MM.1S (cell line): ENCODE data around the gene NFAM1.

ENCODE experiments used
- DNase-seq: peaks from one replicate; pipeline ENCODE4 v3.0.0-alpha.2; 2015
- H2AFZ ChIP-seq: fragments of 300-600 bp; sonication (generic); 2 replicates; pipeline ENCODE4 v1.6.0; 2016; ENCODE audit warnings: antibody characterized with exemption, low read length
- H3F3A ChIP-seq: fragments of 300-600 bp; sonication (generic); 2 replicates; pipeline ENCODE4 v1.6.1; 2016; ENCODE audit warnings: mild to moderate bottlenecking, antibody characterized with exemption, low read length, moderate library complexity, mixed read lengths; ENCODE audit not compliant: insufficient read depth
- H3K27ac ChIP-seq: fragments of 300-600 bp; sonication (generic); 2 replicates; pipeline ENCODE4 v1.5.1; 2016; ENCODE audit warnings: mild to moderate bottlenecking, low read length
- H3K27me3 ChIP-seq: fragments of 300-600 bp; sonication (generic); replicated peaks from 2 replicates; pipeline ENCODE4 v1.6.0; 2016; ENCODE audit warnings: low read length; ENCODE audit not compliant: insufficient read depth
- H3K36me3 ChIP-seq: fragments of 300-600 bp; sonication (generic); replicated peaks from 2 replicates; pipeline ENCODE4 v1.6.1; 2016; ENCODE audit warnings: mild to moderate bottlenecking, low read length, mixed read lengths; ENCODE audit not compliant: insufficient read depth
- H3K4me1 ChIP-seq: fragments of 300-600 bp; sonication (generic); 2 replicates; pipeline ENCODE4 v1.6.1; 2016; ENCODE audit warnings: low read length, mixed read lengths
- H3K4me2 ChIP-seq: fragments of 300-600 bp; sonication (generic); 2 replicates; pipeline ENCODE4 v1.6.0; 2016; ENCODE audit warnings: low read depth, low read length
- H3K4me3 ChIP-seq: fragments of 300-600 bp; sonication (generic); 2 replicates; pipeline ENCODE4 v1.5.1; 2016; ENCODE audit warnings: low read length, mixed read lengths
- H3K79me2 ChIP-seq: fragments of 300-600 bp; sonication (generic); 2 replicates; pipeline ENCODE4 v1.6.1; 2016; ENCODE audit warnings: mixed run types, low read length, mixed read lengths
- H3K9ac ChIP-seq: fragments of 300-600 bp; sonication (generic); 2 replicates; pipeline ENCODE4 v1.6.1; 2016; ENCODE audit warnings: low read length, mixed read lengths
- H3K9me2 ChIP-seq: fragments of 300-600 bp; sonication (generic); replicated peaks from 2 replicates; pipeline ENCODE4 v1.6.1; 2016; ENCODE audit warnings: mild to moderate bottlenecking, low read length, mixed read lengths; ENCODE audit not compliant: insufficient read depth
- H3K9me3 ChIP-seq: fragments of 300-600 bp; sonication (generic); replicated peaks from 2 replicates; pipeline ENCODE4 v1.6.1; 2016; ENCODE audit warnings: mild to moderate bottlenecking, low read length, mixed read lengths; ENCODE audit not compliant: insufficient read depth
- H4K20me1 ChIP-seq: fragments of 300-600 bp; sonication (generic); 2 replicates; pipeline ENCODE4 v1.6.1; 2016; ENCODE audit warnings: mild to moderate bottlenecking, low read length, moderate library complexity, mixed read lengths; ENCODE audit not compliant: insufficient read depth
- EZH2 ChIP-seq: fragments of 300-600 bp; sonication (generic); optimal IDR thresholded peaks from 2 replicates; pipeline ENCODE3; 2017; ENCODE audit warnings: low read depth, mild to moderate bottlenecking, antibody characterized with exemption, low read length, mixed read lengths
- EZH2phosphoT487 ChIP-seq: fragments of 300-600 bp; sonication (generic); IDR thresholded peaks from 2 replicates; pipeline ENCODE4 v1.6.1; 2018; ENCODE audit warnings: antibody characterized with exemption, low read length
- TF ChIP-seq, protein P1 (sequence below): fragments of 300-600 bp; sonication (generic); IDR thresholded peaks from 2 replicates; pipeline ENCODE4 v1.5.1; 2016; ENCODE audit warnings: antibody characterized with exemption, low read length, mixed read lengths

The NFAM1 gene

DNA sequence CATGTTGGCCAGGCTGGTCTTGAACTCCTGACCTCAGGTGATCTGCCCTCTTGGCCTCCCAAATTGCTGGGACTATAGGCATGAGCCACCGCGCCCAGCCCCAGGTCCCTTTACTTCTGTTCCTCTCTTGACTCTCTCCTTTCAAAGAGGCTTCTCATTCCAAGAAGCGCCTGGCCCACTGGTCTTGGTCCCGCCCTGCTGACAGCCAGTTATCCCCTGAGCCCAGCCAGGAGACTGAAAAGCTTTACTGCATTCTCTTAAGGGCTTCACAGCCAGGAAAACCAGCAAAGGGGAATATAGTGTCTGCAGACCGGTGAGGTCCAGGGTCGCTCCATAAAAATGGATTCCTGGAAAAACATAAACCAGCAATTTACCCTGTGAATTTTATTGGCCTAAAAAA lies 68.3 kb downstream of the NFAM1 start:
- H3K4me2 ChIP-seq: no peak overlapping the region

DNA sequence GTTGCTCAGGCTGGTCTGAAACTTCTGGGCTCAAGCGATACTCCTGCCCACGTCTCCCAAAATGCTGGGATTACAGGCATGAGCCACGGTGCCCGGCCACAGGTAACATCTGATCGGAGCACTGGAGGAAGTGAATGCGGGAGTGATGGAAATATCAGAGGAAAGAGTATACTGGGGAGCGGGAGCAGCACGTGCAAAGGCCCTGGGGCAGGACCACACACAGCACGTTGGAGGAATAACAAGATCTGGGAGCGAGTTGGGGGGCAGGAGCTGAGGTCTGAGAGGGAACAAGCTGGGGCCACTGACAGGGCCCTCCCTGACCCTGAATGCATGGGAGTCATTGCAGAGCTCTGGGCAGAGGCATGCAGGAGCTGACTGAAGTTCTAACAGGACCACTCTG lies 70.7 kb downstream of the NFAM1 start:
- H2AFZ ChIP-seq: no peak overlapping the region
- no peaks in the 10 kb centered on the region for H3K4me1 ChIP-seq
- no peak for DNase-seq

More for the DNA sequence above, 68.3 kb downstream of the NFAM1 start:
- Histone ChIP-seq H4K20me1 (no peaks in the 10 kb centered on the region), H3K9ac (no peak overlapping the region), H3K36me3 (no peaks in the 10 kb centered on the region), H3K4me3 (no peak overlapping the region), H3K27me3 (peaks cover 97% of the 10 kb centered on the region), H3K79me2 (no peaks in the 10 kb centered on the region), H3K9me2 (no peaks in the 10 kb centered on the region), H2AFZ (no peak overlapping the region), H3F3A (no peaks in the 10 kb centered on the region), H3K9me3 (no peaks in the 10 kb centered on the region), H3K4me1 (no peaks in the 10 kb centered on the region), H3K27ac (no peak overlapping the region)
- DNase-seq: no peak
- TF ChIP-seq EZH2phosphoT487: no peak
- TF ChIP-seq, protein P1, sequence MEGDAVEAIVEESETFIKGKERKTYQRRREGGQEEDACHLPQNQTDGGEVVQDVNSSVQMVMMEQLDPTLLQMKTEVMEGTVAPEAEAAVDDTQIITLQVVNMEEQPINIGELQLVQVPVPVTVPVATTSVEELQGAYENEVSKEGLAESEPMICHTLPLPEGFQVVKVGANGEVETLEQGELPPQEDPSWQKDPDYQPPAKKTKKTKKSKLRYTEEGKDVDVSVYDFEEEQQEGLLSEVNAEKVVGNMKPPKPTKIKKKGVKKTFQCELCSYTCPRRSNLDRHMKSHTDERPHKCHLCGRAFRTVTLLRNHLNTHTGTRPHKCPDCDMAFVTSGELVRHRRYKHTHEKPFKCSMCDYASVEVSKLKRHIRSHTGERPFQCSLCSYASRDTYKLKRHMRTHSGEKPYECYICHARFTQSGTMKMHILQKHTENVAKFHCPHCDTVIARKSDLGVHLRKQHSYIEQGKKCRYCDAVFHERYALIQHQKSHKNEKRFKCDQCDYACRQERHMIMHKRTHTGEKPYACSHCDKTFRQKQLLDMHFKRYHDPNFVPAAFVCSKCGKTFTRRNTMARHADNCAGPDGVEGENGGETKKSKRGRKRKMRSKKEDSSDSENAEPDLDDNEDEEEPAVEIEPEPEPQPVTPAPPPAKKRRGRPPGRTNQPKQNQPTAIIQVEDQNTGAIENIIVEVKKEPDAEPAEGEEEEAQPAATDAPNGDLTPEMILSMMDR: no peak
- no peak for TF ChIP-seq EZH2

DNA sequence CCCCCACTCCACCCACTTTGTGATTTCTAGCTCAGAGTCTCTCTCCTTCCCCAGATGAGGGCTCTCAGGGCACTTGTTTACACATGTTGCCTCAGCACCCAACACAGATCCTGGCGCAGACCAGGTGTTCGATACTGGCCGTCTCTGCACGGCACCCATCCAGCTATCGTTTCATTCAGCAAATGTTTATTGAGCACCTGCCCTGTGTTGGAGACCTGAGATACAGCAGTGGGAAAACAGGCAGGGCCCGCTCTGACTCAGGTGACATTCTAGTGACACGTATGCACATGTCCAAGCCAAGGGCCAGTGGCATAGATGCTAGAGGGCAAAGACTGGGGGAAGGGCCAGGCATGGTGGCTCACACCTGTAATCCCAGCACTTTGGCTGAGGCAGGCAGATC lies 71.9 kb downstream of the NFAM1 start:
- Histone ChIP-seq H3K9me3 (no peaks in the 10 kb centered on the region), H2AFZ (no peak overlapping the region)
- TF ChIP-seq EZH2phosphoT487: no peak
- TF ChIP-seq, protein P1: no peak
- TF ChIP-seq EZH2: no peak

More for the DNA sequence above, 70.7 kb downstream of the NFAM1 start:
- no peaks in the 10 kb centered on the region for H3K79me2 ChIP-seq
- H3K9me3 ChIP-seq: no peaks in the 10 kb centered on the region
- peaks cover 93% of the 10 kb centered on the region for H3K27me3 ChIP-seq
- TF ChIP-seq EZH2phosphoT487 (no peak), EZH2 (no peak)
- TF ChIP-seq, protein P1: no peak
- H4K20me1 ChIP-seq: no peaks in the 10 kb centered on the region
- no peaks in the 10 kb centered on the region for H3K9me2 ChIP-seq
- no peak overlapping the region for H3K4me2 ChIP-seq
- H3F3A ChIP-seq: no peaks in the 10 kb centered on the region
- H3K27ac ChIP-seq: no peak overlapping the region
- H3K4me3 ChIP-seq: no peak overlapping the region
- no peak overlapping the region for H3K9ac ChIP-seq
- H3K36me3 ChIP-seq: no peaks in the 10 kb centered on the region

More for the DNA sequence above, 71.9 kb downstream of the NFAM1 start:
- Histone ChIP-seq H3K27ac (no peak overlapping the region), H3K79me2 (no peaks in the 10 kb centered on the region), H3K4me2 (no peak overlapping the region), H3K4me1 (no peaks in the 10 kb centered on the region), H3K4me3 (no peak overlapping the region), H3K9ac (no peak overlapping the region), H3F3A (no peaks in the 10 kb centered on the region), H3K9me2 (no peaks in the 10 kb centered on the region), H3K27me3 (peaks cover 91% of the 10 kb centered on the region), H3K36me3 (no peaks in the 10 kb centered on the region), H4K20me1 (no peaks in the 10 kb centered on the region)
- DNase-seq: no peak
